GM23338 (cell line): Measurements from ENCODE around the gene CDK18.

Source experiments
- EZH2 ChIP-seq: fragments of 200-600 bp; sonication (generic); IDR thresholded peaks from one replicate; pipeline ENCODE4 v1.8.0; 2017; ENCODE audit warnings: antibody characterized with exemption, mild to moderate bottlenecking, low read depth; ENCODE audit not compliant: unreplicated experiment
- EZH2phosphoT487 ChIP-seq: fragments of 200-600 bp; sonication (generic); IDR thresholded peaks from one replicate; pipeline ENCODE4 v1.8.1; 2018; ENCODE audit warnings: antibody characterized with exemption; ENCODE audit not compliant: unreplicated experiment
- POLR2AphosphoS5 ChIP-seq: IDR thresholded peaks from 2 replicates; pipeline ENCODE4 v1.6.1; 2016; ENCODE audit warnings: antibody characterized with exemption, low read depth
- REST ChIP-seq: IDR thresholded peaks from one replicate; pipeline ENCODE4 v1.6.1; 2018; ENCODE audit warnings: antibody characterized with exemption; ENCODE audit not compliant: unreplicated experiment
- TF ChIP-seq, protein P1 (sequence below), 2 experiments: fragments of 200-600 bp in 1 of 2; sonication (generic) in 1 of 2; conservative IDR thresholded peaks; 2 replicates each; pipeline versions ENCODE4 v1.5.1 to v1.6.1; 2016 to 2017; ENCODE audit warnings: antibody characterized with exemption in 2 of 2, low read depth in 2 of 2, mild to moderate bottlenecking in 2 of 2, moderate library complexity in 1 of 2

DNA sequence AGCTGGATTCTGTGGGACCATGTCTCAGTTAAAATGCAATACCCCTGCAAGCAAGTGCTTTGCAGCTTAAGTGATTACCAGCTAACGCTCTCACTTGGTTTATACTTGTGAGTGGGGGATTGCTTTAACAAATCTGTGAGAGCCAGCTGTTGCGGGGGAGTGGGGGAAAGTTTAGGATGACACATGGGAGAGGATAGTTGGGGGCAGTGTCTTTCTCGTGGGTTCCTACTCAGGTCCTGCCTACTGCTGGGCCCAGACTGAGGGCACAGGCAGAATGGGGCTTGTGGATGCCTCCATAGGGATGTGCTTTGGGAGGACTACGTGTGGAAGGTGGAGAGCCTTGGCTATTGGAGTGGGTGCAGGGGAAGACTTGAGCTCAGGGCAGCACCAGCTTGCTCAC, 67.3 kb downstream of the CDK18 start:
- TF ChIP-seq POLR2AphosphoS5 (no peak), EZH2phosphoT487 (no peak), REST (no peak), EZH2 (no peak)
- TF ChIP-seq, protein P1, sequence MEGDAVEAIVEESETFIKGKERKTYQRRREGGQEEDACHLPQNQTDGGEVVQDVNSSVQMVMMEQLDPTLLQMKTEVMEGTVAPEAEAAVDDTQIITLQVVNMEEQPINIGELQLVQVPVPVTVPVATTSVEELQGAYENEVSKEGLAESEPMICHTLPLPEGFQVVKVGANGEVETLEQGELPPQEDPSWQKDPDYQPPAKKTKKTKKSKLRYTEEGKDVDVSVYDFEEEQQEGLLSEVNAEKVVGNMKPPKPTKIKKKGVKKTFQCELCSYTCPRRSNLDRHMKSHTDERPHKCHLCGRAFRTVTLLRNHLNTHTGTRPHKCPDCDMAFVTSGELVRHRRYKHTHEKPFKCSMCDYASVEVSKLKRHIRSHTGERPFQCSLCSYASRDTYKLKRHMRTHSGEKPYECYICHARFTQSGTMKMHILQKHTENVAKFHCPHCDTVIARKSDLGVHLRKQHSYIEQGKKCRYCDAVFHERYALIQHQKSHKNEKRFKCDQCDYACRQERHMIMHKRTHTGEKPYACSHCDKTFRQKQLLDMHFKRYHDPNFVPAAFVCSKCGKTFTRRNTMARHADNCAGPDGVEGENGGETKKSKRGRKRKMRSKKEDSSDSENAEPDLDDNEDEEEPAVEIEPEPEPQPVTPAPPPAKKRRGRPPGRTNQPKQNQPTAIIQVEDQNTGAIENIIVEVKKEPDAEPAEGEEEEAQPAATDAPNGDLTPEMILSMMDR (conservative IDR thresholded peaks at IDR 0.05; ENCODE audit: low read depth in 2 of 2) = no peak
